Retinal pigment epithelial cell (primary cell): Measurements from ENCODE around the gene NCOA3.

Experiments used
- DNase-seq: peaks from one replicate; pipeline ENCODE4 v3.0.0-alpha.2; 2010; ENCODE audit warnings: low read depth
- H3K4me3 ChIP-seq: 2 replicates; pipeline ENCODE4 v1.5.1; 2011; ENCODE audit warnings: mild to moderate bottlenecking, low read length, control low read depth, moderate library complexity
- CTCF ChIP-seq: conservative IDR thresholded peaks from 2 replicates; pipeline ENCODE4 v1.5.1; 2011; ENCODE audit warnings: low read depth, low read length, control low read depth, inconsistent platforms

The NCOA3 gene

GRCh38 chr20:47543006-47543431 lies 41.3 kb downstream of the NCOA3 start:
- no peak overlapping the region for H3K4me3 ChIP-seq
- no peak for TF ChIP-seq CTCF
- no peak for DNase-seq

GRCh38 chr20:47544240-47544639 lies 42.6 kb downstream of the NCOA3 start:
- H3K4me3 ChIP-seq, result no peak overlapping the region
- peak; percentile 48 for DNase-seq
- TF ChIP-seq CTCF, result no peak

GRCh38 chr20:47544852-47545251 lies 43.2 kb downstream of the NCOA3 start:
- H3K4me3 ChIP-seq, result no peak overlapping the region
- no peak for TF ChIP-seq CTCF
- DNase-seq, result no peak

GRCh38 chr20:47545499-47545898 lies 43.8 kb downstream of the NCOA3 start:
- no peak overlapping the region for H3K4me3 ChIP-seq
- no peak for DNase-seq
- no peak for TF ChIP-seq CTCF

GRCh38 chr20:47546184-47547033 lies 44.7 kb downstream of the NCOA3 start:
- TF ChIP-seq CTCF, result no peak
- no peak for DNase-seq
- H3K4me3 ChIP-seq, result no peak overlapping the region

- TF ChIP-seq CTCF, result no peak
- DNase-seq, result no peak
- no peak overlapping the region for H3K4me3 ChIP-seq
Observed at GRCh38 chr20:47547034-47547387, 45.3 kb downstream of the NCOA3 start.

- no peak for TF ChIP-seq CTCF
- DNase-seq, result no peak
- no peak overlapping the region for H3K4me3 ChIP-seq
Observed at GRCh38 chr20:47549671-47550070, 48.0 kb downstream of the NCOA3 start.
